H9 (cell line): Measurements from ENCODE around the gene SNX25. TPM values are rescaled to one million over a fixed set of nuclear protein-coding genes. Genes with fewer than 3 reads are reported as not detected.

Source experiments
- DNase-seq: peaks from one replicate; pipeline ENCODE4 v3.0.0-alpha.2; 2017
- H2AFZ ChIP-seq: one replicate; pipeline ENCODE4 v1.6.1; 2013; ENCODE audit warnings: mild to moderate bottlenecking, low read length, control low read depth, moderate library complexity
- H2AK5ac ChIP-seq: 2 replicates; pipeline ENCODE4 v1.6.1; 2013; ENCODE audit warnings: low read length, control low read depth, mixed read lengths; ENCODE audit not compliant: insufficient read length
- H2BK120ac ChIP-seq: one replicate; pipeline ENCODE4 v1.6.1; 2013; ENCODE audit warnings: low read depth, mild to moderate bottlenecking, low read length, control low read depth, inconsistent platforms; ENCODE audit not compliant: poor library complexity, severe bottlenecking
- H2BK12ac ChIP-seq: 2 replicates; pipeline ENCODE4 v1.6.1; 2013; ENCODE audit warnings: low read length, control low read depth, mixed read lengths, low read depth; ENCODE audit not compliant: insufficient read length
- H2BK15ac ChIP-seq: 2 replicates; pipeline ENCODE4 v1.6.1; 2013; ENCODE audit warnings: low read depth, low read length, control low read depth
- H2BK20ac ChIP-seq: one replicate; pipeline ENCODE4 v1.6.1; 2013; ENCODE audit warnings: low read depth, mild to moderate bottlenecking, low read length, control low read depth, inconsistent platforms; ENCODE audit not compliant: poor library complexity, severe bottlenecking
- H2BK5ac ChIP-seq: 2 replicates; pipeline ENCODE4 v1.6.1; 2013; ENCODE audit warnings: low read length, control low read depth, mixed read lengths; ENCODE audit not compliant: insufficient read length
- H3K14ac ChIP-seq: 2 replicates; pipeline ENCODE4 v1.6.1; 2013; ENCODE audit warnings: low read length, control low read depth; ENCODE audit not compliant: insufficient read depth
- H3K18ac ChIP-seq: 2 replicates; pipeline ENCODE4 v1.6.1; 2013; ENCODE audit warnings: low read depth, mild to moderate bottlenecking, mixed read lengths, low read length, control low read depth; ENCODE audit not compliant: insufficient read length
- H3K23ac ChIP-seq: 2 replicates; pipeline ENCODE4 v1.6.1; 2013; ENCODE audit warnings: low read length, control low read depth, mixed read lengths, low read depth; ENCODE audit not compliant: insufficient read length
- H3K23me2 ChIP-seq: 2 replicates; pipeline ENCODE4 v1.6.1; 2013; ENCODE audit warnings: low read depth, mild to moderate bottlenecking, mixed read lengths, low read length, control low read depth; ENCODE audit not compliant: insufficient read length, poor library complexity, severe bottlenecking
- H3K27ac ChIP-seq: 2 replicates; pipeline ENCODE4 v1.5.1; 2013; ENCODE audit warnings: low read length, control low read depth, mixed read lengths, low read depth; ENCODE audit not compliant: insufficient read length
- H3K27me3 ChIP-seq: 2 replicates; pipeline ENCODE4 v1.6.1; 2013; ENCODE audit warnings: low read length, control low read depth, inconsistent platforms; ENCODE audit not compliant: insufficient read depth
- H3K4ac ChIP-seq: 2 replicates; pipeline ENCODE4 v1.6.1; 2013; ENCODE audit warnings: low read depth, mild to moderate bottlenecking, control low read depth, inconsistent platforms, low read length, moderate library complexity
- H3K4me1 ChIP-seq: 2 replicates; pipeline ENCODE4 v1.6.1; 2013; ENCODE audit warnings: low read length, control low read depth, inconsistent platforms; ENCODE audit not compliant: insufficient read depth
- H3K4me2 ChIP-seq: 2 replicates; pipeline ENCODE4 v1.6.1; 2013; ENCODE audit warnings: low read length, control low read depth, mixed read lengths; ENCODE audit not compliant: insufficient read length, insufficient read depth
- H3K56ac ChIP-seq: 2 replicates; pipeline ENCODE4 v1.6.1; 2013; ENCODE audit warnings: low read depth, mild to moderate bottlenecking, mixed read lengths, low read length, control low read depth; ENCODE audit not compliant: insufficient read length
- H3K79me1 ChIP-seq: 2 replicates; pipeline ENCODE4 v1.6.1; 2013; ENCODE audit warnings: low read depth, mild to moderate bottlenecking, moderate library complexity, low read length, control low read depth, inconsistent platforms; ENCODE audit not compliant: insufficient read depth, poor library complexity, severe bottlenecking
- H3K79me2 ChIP-seq: 2 replicates; pipeline ENCODE4 v1.6.1; 2013; ENCODE audit warnings: low read length, control low read depth, inconsistent platforms; ENCODE audit not compliant: insufficient read depth
- H3K9ac ChIP-seq: 2 replicates; pipeline ENCODE4 v1.6.1; 2013; ENCODE audit warnings: low read length, control low read depth, mixed read lengths; ENCODE audit not compliant: insufficient read length; ENCODE audit errors: extremely low read depth
- H3K9me3 ChIP-seq: one replicate; pipeline ENCODE4 v1.6.1; 2013; ENCODE audit warnings: low read depth, low read length, inconsistent platforms; ENCODE audit not compliant: control insufficient read depth
- H3T11ph ChIP-seq: one replicate; pipeline ENCODE4 v1.6.1; 2013; ENCODE audit warnings: mild to moderate bottlenecking, low read length, control low read depth, inconsistent platforms
- H4K20me1 ChIP-seq: one replicate; pipeline ENCODE4 v1.6.1; 2013; ENCODE audit not compliant: control insufficient read depth, insufficient read length, insufficient read depth
- H4K5ac ChIP-seq: 2 replicates; pipeline ENCODE4 v1.6.1; 2013; ENCODE audit warnings: low read depth, mild to moderate bottlenecking, mixed read lengths, low read length, control low read depth; ENCODE audit not compliant: insufficient read length
- H4K8ac ChIP-seq: replicated peaks from 2 replicates; pipeline ENCODE4 v1.6.1; 2013; ENCODE audit warnings: low read length, control low read depth, mixed read lengths, low read depth; ENCODE audit not compliant: insufficient read length
- H4K91ac ChIP-seq: 2 replicates; pipeline ENCODE4 v1.6.1; 2013; ENCODE audit warnings: low read depth, mild to moderate bottlenecking, moderate library complexity, mixed read lengths, low read length, control low read depth; ENCODE audit not compliant: insufficient read length
- H3K27ac Mint-ChIP-seq, 3 experiments: 2 replicates in 2 of 3; 3 replicates in 1 of 3; pipeline ENCODE4 v1.8.0; 2020 to 2021; ENCODE audit warnings: mixed read lengths in 3 of 3, mild to moderate bottlenecking in 1 of 3, moderate library complexity in 1 of 3
- H3K27me3 Mint-ChIP-seq: 2 replicates; pipeline ENCODE4 v1.8.0; 2021; ENCODE audit warnings: low read depth, mild to moderate bottlenecking, moderate library complexity, mixed read lengths
- H3K36me3 Mint-ChIP-seq, 3 experiments: 2 replicates in 2 of 3; 3 replicates in 1 of 3; pipeline ENCODE4 v1.8.0; 2020 to 2021; ENCODE audit warnings: low read depth in 3 of 3, mixed read lengths in 3 of 3; ENCODE audit not compliant: insufficient read depth in 1 of 3
- H3K4me1 Mint-ChIP-seq, 2 experiments: 2 replicates each; pipeline ENCODE4 v1.8.0; 2020; ENCODE audit warnings: mixed read lengths in 2 of 2
- H3K4me3 Mint-ChIP-seq, 2 experiments: 2 replicates in 1 of 2; 3 replicates in 1 of 2; pipeline ENCODE4 v1.8.0; 2020 to 2021; ENCODE audit warnings: mild to moderate bottlenecking in 2 of 2, mixed read lengths in 2 of 2, moderate library complexity in 1 of 2
- H3K9me3 Mint-ChIP-seq, 2 experiments: 2 replicates in 1 of 2; 3 replicates in 1 of 2; pipeline ENCODE4 v1.8.0; 2020; ENCODE audit warnings: mild to moderate bottlenecking in 2 of 2, mixed read lengths in 2 of 2, moderate library complexity in 1 of 2
- CTCF ChIP-seq: fragments of 200-600 bp; sonication (generic); conservative IDR thresholded peaks from 3 replicates; pipeline ENCODE4 v1.8.0; 2021; ENCODE audit warnings: antibody characterized with exemption, mild to moderate bottlenecking
- WGBS: extraction: QIAGEN DNeasy Blood & Tissue Kit; methylation state at CpG from one replicate; pipeline ENCODE4 v1.1.7; 2013; ENCODE audit warnings: missing lambda C conversion rate, low lambda C conversion rate, mixed read lengths; ENCODE audit not compliant: insufficient read length; ENCODE audit errors: extremely low coverage; 5-methylcytosine and 5-hydroxymethylcytosine counted together
- total RNA-seq: library from RNA; stranded (reverse); gene quantifications from 2 replicates; pipeline ENCODE4 v1.2.1, GENCODE V29; 2021

The SNX25 gene
- total RNA-seq, 1 experiment from 2014 or later, result 28.2 TPM

GRCh38 chr4:185225940-185226339 lies 16.5 kb downstream of the SNX25 start:
- no peak overlapping the region for H3K18ac ChIP-seq

More at GRCh38 chr4:185225940-185226339, 16.5 kb downstream of the SNX25 start:
- Histone ChIP-seq H3K27me3 (no peaks in the 10 kb centered on the region), H4K5ac (no peak overlapping the region), H2AFZ (no peak overlapping the region), H2BK20ac (no peak overlapping the region), H2BK5ac (no peak overlapping the region), H3K9me3 (no peaks in the 10 kb centered on the region), H3K27ac (no peak overlapping the region), H2BK15ac (no peak overlapping the region), H3K79me1 (peaks cover 14% of the 10 kb centered on the region), H3K56ac (no peak overlapping the region), H2BK120ac (no peak overlapping the region), H3K4ac (no peak overlapping the region), H2AK5ac (no peak overlapping the region), H4K8ac (no peak overlapping the region), H3K79me2 (peaks cover 4% of the 10 kb centered on the region; the same call in 1 of the 2 replicates), H3K23me2 (peaks cover 4% of the 10 kb centered on the region), H3T11ph (no peak overlapping the region), H3K9ac (no peak overlapping the region), H3K14ac (no peak overlapping the region), H2BK12ac (no peak overlapping the region), H3K23ac (no peak overlapping the region), H3K4me1 (no peaks in the 10 kb centered on the region; the same call in 1 of the 2 replicates), H3K4me2 (no peak overlapping the region), H4K20me1 (no peaks in the 10 kb centered on the region), H4K91ac (no peak overlapping the region)
- whole genome bisulfite sequencing, result no CpG with 5 or more reads among the region's 6 CpGs
- Mint-ChIP-seq H3K27ac (no peak overlapping the region), H3K4me3 (no peak overlapping the region), H3K36me3 (peaks cover 0 to 3% (median 0%) of the 10 kb centered on the region in 3 experiments; a peak in 1 of 7 replicates), H3K27me3 (no peaks in the 10 kb centered on the region), H3K4me1 (peaks cover 4% of the 10 kb centered on the region in 2 experiments), H3K9me3 (no peaks in the 10 kb centered on the region; a peak in 1 of 5 replicates)
- TF ChIP-seq CTCF, result no peak
- no peak for DNase-seq
